ENCODE measurements around the gene STEAP3.

DNA sequence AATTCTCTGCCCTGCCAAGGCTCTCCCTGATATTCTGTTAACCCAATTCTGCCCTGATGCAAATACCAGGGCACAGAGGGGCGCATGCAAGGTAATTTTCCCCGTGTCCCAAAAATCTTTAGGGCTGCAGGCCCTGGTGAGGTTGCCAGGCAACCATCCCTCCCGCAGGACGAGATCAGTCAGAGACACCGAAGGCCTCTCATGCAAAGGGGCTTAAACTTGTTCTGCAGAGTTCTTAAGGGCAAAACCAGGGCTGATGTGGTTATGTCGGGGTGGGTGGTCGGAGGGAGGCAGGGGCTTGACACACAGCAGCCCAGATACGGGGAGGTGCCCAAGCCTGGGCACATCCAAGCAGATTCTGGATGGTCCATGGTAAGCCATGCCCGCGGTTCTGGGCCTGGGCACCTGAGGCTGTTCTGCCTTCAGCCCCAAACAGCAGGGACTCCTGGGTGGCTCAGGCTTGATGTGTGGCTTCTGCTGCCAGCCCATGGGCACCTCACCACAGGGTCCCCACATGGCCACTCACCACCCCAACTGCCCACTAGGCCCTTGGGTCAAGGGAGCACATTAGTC is 27.2 kb downstream of the STEAP3 start:
- no peak for TF ChIP-seq PHF8 (IDR thresholded peaks at IDR 0.05; ENCODE audit: borderline replicate concordance, low read depth)
- TF ChIP-seq CTCF (IDR thresholded peaks at IDR 0.05) = no peak
- no peak for TF ChIP-seq JUNB (IDR thresholded peaks at IDR 0.05)
- TF ChIP-seq POLR2A (IDR thresholded peaks at IDR 0.05; ENCODE audit: low read length) = no peak
- TF ChIP-seq MAZ (IDR thresholded peaks at IDR 0.05; ENCODE audit: borderline replicate concordance, low read depth, low read length) = no peak
- TF ChIP-seq EP300 (IDR thresholded peaks at IDR 0.05) = no peak
- no peak for TF ChIP-seq RAD21 (conservative IDR thresholded peaks at IDR 0.05 in 1 of 2, IDR thresholded peaks at IDR 0.05 in 1 of 2)
- TF ChIP-seq RFX5 (IDR thresholded peaks at IDR 0.05) = no peak
- TF ChIP-seq USF2 (IDR thresholded peaks at IDR 0.05) = no peak
- TF ChIP-seq, protein P1, sequence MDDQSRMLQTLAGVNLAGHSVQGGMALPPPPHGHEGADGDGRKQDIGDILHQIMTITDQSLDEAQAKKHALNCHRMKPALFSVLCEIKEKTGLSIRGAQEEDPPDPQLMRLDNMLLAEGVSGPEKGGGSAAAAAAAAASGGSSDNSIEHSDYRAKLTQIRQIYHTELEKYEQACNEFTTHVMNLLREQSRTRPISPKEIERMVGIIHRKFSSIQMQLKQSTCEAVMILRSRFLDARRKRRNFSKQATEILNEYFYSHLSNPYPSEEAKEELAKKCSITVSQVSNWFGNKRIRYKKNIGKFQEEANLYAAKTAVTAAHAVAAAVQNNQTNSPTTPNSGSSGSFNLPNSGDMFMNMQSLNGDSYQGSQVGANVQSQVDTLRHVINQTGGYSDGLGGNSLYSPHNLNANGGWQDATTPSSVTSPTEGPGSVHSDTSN (IDR thresholded peaks at IDR 0.05) = no peak
- TF ChIP-seq CEBPB (IDR thresholded peaks at IDR 0.05) = no peak
- TF ChIP-seq NR3C1 (IDR thresholded peaks at IDR 0.05) = no peak
- no peak for TF ChIP-seq NFE2L2 (conservative IDR thresholded peaks at IDR 0.05; ENCODE audit: low read length)
- TF ChIP-seq TP53 (CRISPR knock-in tag; IDR thresholded peaks at IDR 0.05) = no peak

Measured in A549 (cell line).